KMS-11 (cell line): Measurements from ENCODE around the gene SLC6A5.

ENCODE experiments used
- H2AFZ ChIP-seq: fragments of 200-600 bp; sonication (generic); 2 replicates; pipeline ENCODE4 v1.6.1; 2016; ENCODE audit warnings: antibody characterized with exemption, mixed run types, low read depth
- H3K27ac ChIP-seq: fragments of 200-600 bp; sonication (generic); 2 replicates; pipeline ENCODE4 v1.6.1; 2016; ENCODE audit warnings: mild to moderate bottlenecking, mixed run types
- H3K27me3 ChIP-seq: fragments of 200-600 bp; sonication (generic); 2 replicates; pipeline ENCODE4 v1.6.1; 2017; ENCODE audit warnings: mild to moderate bottlenecking, low read depth, mixed run types, moderate library complexity; ENCODE audit not compliant: insufficient read depth
- H3K36me3 ChIP-seq: fragments of 200-600 bp; sonication (generic); 2 replicates; pipeline ENCODE4 v1.6.1; 2017; ENCODE audit warnings: mild to moderate bottlenecking, mixed run types; ENCODE audit not compliant: insufficient read depth
- H3K4me1 ChIP-seq: fragments of 200-600 bp; sonication (generic); 2 replicates; pipeline ENCODE4 v1.6.1; 2016; ENCODE audit warnings: mild to moderate bottlenecking, low read depth, mixed run types; ENCODE audit not compliant: poor library complexity, severe bottlenecking
- H3K4me2 ChIP-seq: fragments of 200-600 bp; sonication (generic); 2 replicates; pipeline ENCODE4 v1.7.0; 2016; ENCODE audit warnings: mild to moderate bottlenecking, mixed run types
- H3K4me3 ChIP-seq: fragments of 200-600 bp; sonication (generic); IDR thresholded peaks from 2 replicates; pipeline ENCODE4 v1.6.1; 2017; ENCODE audit warnings: low read depth, low read length, mixed read lengths; ENCODE audit not compliant: insufficient read depth
- H3K79me2 ChIP-seq: fragments of 200-600 bp; sonication (generic); 2 replicates; pipeline ENCODE4 v1.6.1; 2016; ENCODE audit warnings: low read depth, mixed run types; ENCODE audit not compliant: insufficient read depth
- H3K9ac ChIP-seq: fragments of 200-600 bp; sonication (generic); 2 replicates; pipeline ENCODE4 v1.6.1; 2016; ENCODE audit warnings: mild to moderate bottlenecking, mixed run types
- H4K20me1 ChIP-seq: fragments of 200-600 bp; sonication (generic); 2 replicates; pipeline ENCODE4 v1.6.1; 2016; ENCODE audit warnings: mild to moderate bottlenecking, mixed run types; ENCODE audit not compliant: insufficient read depth
- CTCF ChIP-seq: fragments of 200-600 bp; sonication (generic); conservative IDR thresholded peaks from 2 replicates; pipeline ENCODE4 v1.6.1; 2017; ENCODE audit warnings: low read depth, mild to moderate bottlenecking, antibody characterized with exemption, low read length, moderate library complexity, mixed read lengths

The SLC6A5 gene

GRCh38 chr11:20598492-20598891 lies 916 bp upstream of the SLC6A5 start:
- H2AFZ ChIP-seq, result no peak overlapping the region
- H4K20me1 ChIP-seq, result no peaks in the 10 kb centered on the region
- H3K36me3 ChIP-seq, result no peaks in the 10 kb centered on the region
- no peak overlapping the region for H3K4me3 ChIP-seq
- H3K4me2 ChIP-seq, result no peak overlapping the region
- H3K27ac ChIP-seq, result no peak overlapping the region
- H3K27me3 ChIP-seq, result no peaks in the 10 kb centered on the region
- TF ChIP-seq CTCF, result no peak
- no peaks in the 10 kb centered on the region for H3K79me2 ChIP-seq
- H3K9ac ChIP-seq, result no peak overlapping the region
- H3K4me1 ChIP-seq, result no peaks in the 10 kb centered on the region

- Histone ChIP-seq H2AFZ (no peak overlapping the region), H3K36me3 (no peaks in the 10 kb centered on the region), H3K4me2 (no peak overlapping the region), H4K20me1 (no peaks in the 10 kb centered on the region), H3K27me3 (no peaks in the 10 kb centered on the region), H3K4me3 (no peak overlapping the region), H3K27ac (no peak overlapping the region), H3K9ac (no peak overlapping the region), H3K4me1 (no peaks in the 10 kb centered on the region), H3K79me2 (no peaks in the 10 kb centered on the region)
- no peak for TF ChIP-seq CTCF
Observed at GRCh38 chr11:20600020-20600346, 575 bp downstream of the SLC6A5 start.

- Histone ChIP-seq H3K27me3 (no peaks in the 10 kb centered on the region), H3K79me2 (no peaks in the 10 kb centered on the region)
- no peak for TF ChIP-seq CTCF
Observed at GRCh38 chr11:20600551-20600950, 1.1 kb downstream of the SLC6A5 start.

GRCh38 chr11:20601221-20601914 lies 2.0 kb downstream of the SLC6A5 start:
- H3K4me3 ChIP-seq, result no peak overlapping the region

More at GRCh38 chr11:20600551-20600950, 1.1 kb downstream of the SLC6A5 start:
- H3K36me3 ChIP-seq, result no peaks in the 10 kb centered on the region
- H2AFZ ChIP-seq, result no peak overlapping the region
- H3K9ac ChIP-seq, result no peak overlapping the region
- H4K20me1 ChIP-seq, result no peaks in the 10 kb centered on the region
- H3K27ac ChIP-seq, result no peak overlapping the region
- no peak overlapping the region for H3K4me2 ChIP-seq
- H3K4me1 ChIP-seq, result no peaks in the 10 kb centered on the region
- H3K4me3 ChIP-seq, result no peak overlapping the region

More at GRCh38 chr11:20601221-20601914, 2.0 kb downstream of the SLC6A5 start:
- Histone ChIP-seq H3K79me2 (no peaks in the 10 kb centered on the region), H3K36me3 (no peaks in the 10 kb centered on the region), H4K20me1 (no peaks in the 10 kb centered on the region), H3K4me1 (no peaks in the 10 kb centered on the region), H3K9ac (no peak overlapping the region), H3K27ac (no peak overlapping the region), H3K4me2 (no peak overlapping the region), H3K27me3 (no peaks in the 10 kb centered on the region), H2AFZ (no peak overlapping the region)
- TF ChIP-seq CTCF, result no peak
